Eye (tissue), 1 donor: ENCODE measurements around the gene BMP7.
"Not testable (repeated sequence)": the region's sequence is repeated elsewhere in the genome, so short reads cannot be mapped to it uniquely, and the experiment has no call there.

Experiments
- DNase-seq: peaks from one replicate; pipeline ENCODE4 v3.0.0-alpha.2; 2015

The BMP7 gene

DNA sequence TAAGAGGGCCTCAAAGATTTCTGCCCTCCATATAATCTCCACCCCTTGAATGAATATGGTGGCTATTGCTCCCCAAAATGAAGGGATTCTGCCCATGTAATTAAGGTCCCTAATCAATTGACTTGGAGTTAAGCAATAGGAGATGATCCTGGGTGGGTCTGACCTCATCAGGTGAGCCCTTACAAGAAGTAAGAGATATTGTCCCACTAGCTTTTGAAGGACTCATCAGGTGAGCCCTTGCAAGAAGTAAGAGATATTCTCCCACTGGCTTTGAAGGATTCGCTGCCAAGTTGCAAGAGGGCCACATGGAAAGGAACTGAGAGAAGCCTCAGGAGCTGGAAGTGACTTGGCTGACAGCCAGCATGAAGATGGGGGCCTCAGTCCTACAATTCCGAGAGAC lies 103.4 kb downstream of the BMP7 start:
- DNase-seq, result no peak

- no peak for DNase-seq
Measured at GRCh38 chr20:57162362-57162652, 104.1 kb downstream of the BMP7 start.

DNA sequence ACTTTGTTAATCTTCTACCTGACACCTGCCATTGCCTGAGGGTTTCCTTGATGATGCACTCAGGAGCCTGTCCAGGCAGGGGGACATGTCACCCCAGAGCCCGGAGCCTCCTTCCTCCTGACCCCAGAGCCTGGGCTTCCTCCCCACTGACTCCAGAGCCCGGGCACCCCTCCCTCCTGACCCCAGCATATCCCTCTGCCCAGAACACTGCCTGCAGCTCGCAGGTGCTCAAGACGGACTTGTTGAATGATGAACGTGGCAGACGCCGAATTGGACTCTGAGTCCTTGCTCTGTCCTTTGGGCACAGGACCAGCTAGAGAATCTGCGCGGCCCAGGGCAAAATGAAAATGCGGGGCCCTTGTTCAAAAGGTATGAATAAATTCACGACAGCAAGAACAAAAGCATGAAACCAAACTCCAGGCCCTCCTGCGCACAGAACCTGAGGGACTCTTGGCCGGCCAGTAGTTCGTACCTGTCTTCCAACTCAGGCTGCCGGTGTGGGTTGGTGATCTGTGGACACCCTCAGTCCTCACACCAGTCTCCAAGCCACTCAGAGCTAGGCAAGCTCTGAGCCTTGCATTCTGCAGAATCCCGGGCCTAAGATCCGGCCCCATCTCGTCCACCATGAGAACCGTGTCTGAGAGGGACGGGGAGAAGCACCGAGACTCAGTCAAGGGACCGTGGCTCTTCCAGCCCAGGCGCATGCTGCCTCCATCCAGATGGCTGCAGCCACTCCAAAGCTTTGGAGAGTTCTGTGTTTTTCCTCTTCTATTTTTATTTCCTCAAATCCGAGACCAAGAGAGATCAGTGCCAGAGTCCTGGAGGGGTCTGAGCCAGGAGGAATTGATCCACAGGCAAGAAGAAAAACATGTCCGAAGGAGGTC lies 104.7 kb downstream of the BMP7 start:
- DNase-seq, result no peak

GRCh38 chr20:57160985-57161384 lies 105.5 kb downstream of the BMP7 start:
- DNase-seq, result no peak

DNA sequence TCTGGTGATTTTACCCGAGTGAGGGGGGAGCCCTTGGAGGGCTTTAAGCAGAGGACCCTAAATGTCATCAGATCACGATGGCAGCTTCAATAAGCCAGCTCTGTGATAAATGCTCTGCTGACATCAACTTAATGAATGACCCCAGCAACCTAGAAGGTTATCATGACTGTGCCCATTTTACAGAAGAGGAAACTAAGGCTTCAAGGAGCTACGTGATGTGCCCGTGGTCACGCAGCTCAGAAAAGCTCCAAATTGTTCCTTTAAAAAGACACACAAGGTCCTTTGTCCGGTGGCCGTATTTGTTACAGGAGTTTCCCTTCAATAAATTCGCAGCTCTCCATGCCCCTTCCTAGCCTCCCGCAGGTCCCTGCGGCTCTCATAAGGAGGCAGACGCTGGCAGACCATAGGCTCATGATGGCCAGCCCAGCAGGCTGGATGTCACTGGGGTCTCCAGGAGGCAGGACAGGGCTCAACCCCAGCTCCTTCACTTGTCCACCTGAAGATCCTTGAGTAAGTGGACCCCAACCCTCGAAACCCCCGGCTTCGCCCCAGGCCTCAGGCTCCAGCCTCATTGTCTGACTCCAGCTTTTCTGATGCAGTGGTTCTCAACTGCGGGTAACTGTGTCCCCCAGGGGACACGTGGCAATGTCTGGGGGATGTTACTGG lies 106.4 kb downstream of the BMP7 start:
- DNase-seq, result no peak

DNA sequence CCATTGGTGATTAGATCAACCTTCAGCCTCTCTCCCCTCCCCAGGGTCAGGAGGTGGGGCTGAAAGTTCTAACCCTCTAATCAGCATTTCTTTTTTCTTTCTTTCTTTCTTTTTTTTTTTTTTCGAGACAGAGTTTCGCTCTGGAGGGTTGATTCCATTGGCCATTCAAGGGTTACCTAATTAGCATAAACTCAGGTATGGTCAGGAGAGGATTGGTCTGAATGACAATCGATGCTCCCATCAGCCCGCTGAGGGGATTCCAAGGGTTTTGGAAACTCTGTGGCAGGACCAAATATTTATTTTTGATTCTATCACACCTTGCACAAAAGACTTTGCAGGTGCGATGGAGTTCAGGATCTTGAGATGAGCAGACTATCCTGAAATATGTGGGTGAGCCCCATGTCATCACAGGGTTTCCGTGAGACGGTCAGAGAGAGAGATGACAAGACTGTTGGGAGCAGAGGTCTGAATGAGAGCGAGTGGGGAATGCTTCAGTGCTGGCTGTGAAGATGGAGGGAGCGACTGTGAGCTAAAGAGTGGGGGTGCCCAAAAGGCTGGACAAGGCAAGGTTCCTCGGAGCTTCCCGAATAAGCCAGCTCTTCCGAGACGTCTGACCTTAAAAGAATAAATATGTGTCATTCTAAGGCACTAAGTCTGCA lies 107.1 kb downstream of the BMP7 start:
- DNase-seq, result no peak

DNA sequence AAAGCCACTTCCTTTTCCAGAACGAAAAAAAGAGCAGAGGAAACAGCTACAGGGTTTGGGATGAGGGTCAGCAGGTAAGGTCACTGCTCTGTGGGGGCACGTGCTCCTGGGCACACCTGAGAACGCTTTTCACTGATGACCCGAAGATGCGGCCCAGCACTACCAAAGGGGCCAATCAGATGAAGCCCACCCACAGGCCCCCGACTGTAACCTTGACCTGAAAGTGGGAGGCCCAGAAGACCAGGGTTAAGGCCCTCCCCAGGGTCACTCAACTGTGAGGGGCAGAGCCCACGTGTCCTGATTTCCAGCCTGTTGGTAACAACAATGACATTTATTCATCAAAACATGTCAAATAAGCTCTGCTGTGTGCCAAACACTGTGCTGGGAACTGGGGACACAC lies 108.0 kb downstream of the BMP7 start:
- no peak for DNase-seq

GRCh38 chr20:57157787-57158186 lies 108.7 kb downstream of the BMP7 start:
- not testable (repeated sequence) for DNase-seq

DNA sequence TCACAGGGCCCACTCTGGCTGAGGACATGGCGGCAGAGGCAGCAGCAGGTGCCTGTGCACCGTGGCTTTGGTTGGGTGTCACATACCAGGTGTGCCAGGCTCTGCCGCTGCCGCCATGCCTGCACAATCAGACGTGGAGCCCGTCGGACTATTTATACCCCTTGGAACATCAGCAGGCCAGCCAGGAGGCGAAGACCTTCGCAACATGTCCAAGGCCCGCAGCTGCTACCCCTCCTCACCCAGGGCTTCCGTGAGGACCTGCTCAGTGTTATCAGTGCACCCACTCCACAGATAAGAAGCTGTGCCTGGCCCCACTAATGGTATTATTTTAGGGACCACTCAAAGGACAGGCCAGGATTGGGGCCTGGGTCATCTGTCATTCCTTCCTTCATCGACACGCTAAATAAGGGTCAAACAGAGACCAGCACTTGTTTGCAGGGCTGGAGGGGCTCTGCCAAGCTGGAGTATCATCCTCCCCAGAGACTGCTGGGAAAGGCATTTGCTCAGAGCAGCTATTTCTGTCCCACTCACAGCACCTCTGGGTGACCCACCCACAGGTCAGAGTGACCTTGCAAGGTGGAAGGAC lies 109.2 kb downstream of the BMP7 start:
- DNase-seq, result no peak

- no peak for DNase-seq
Measured at GRCh38 chr20:57156011-57156729, 110.3 kb downstream of the BMP7 start.

DNA sequence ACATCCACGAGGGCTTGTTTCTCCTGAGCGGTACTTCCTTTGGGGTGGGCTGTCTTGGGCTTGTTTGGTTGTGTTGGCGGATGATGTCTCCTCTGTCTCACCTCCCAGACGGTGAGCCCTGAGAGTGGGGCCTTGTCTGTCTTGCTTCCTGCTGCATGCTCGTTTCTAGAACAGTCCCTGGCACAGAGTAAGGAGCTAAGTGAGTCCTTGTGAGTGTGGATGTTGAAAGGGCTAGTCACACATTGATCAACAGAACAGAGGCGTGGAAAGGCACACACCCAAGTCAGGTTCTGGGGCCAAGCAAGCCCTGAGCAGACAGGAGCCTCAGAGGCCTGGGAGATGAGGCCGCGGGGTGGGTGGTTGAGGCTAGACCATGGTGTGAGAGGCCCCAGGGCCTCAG lies 111.0 kb downstream of the BMP7 start:
- DNase-seq, result no peak

DNA sequence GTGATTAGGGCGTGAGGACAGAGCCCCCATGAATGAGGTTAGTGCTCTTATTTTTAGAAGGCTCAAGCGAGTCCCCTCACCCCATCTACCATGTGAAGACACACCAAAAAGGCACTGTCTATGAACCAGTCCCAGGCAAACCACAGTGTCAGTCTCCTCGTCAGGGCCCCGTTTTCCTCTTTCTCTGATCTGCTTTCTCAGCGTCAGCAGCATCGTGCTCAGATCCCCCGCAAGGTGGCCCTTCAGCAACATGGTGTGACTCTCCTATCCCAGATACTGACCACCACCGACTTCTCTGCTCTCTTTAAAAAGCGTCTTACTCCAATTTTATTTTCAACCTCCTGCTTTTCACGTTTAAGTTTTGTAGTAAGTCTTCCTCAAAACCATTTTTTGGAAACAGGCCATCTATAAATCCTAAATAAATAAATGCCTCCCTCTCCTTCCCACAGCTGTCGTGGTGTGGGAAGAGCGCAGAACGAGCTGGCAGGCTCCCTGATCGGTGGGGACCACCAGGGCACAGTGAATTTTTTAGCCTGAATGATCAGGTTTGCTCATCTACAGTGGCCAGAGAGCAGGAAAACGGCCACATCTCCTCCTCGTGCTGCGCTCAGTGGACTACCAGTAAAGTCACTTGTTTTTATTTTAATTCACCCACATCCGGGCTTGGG lies 113.1 kb downstream of the BMP7 start:
- peak; percentile 33 for DNase-seq

GRCh38 chr20:57152557-57152956 lies 113.9 kb downstream of the BMP7 start:
- no peak for DNase-seq

DNA sequence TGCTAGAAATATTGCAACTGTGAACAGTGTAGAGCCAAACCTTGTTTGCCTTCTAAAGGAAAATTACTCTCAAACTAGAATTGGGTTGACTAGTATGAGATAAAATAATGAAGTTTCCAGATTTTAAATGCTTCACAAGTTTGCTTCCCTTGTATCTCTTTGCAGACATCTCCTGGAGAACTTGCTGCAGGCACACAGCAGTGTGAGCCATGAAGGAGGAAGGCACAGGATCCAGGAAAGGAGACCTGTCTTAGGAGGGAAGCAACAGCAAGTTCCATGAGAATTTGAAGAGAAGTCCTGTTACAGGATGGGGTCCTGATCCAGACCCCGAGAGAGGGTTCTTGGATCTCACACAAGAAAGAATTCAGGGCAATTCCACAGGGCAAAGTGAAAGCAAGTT lies 115.9 kb downstream of the BMP7 start:
- DNase-seq, result no peak

- no peak for DNase-seq
Measured at GRCh38 chr20:57148263-57148662, 118.2 kb downstream of the BMP7 start.

GRCh38 chr20:57147185-57147584 lies 119.3 kb downstream of the BMP7 start:
- DNase-seq, result no peak

DNA sequence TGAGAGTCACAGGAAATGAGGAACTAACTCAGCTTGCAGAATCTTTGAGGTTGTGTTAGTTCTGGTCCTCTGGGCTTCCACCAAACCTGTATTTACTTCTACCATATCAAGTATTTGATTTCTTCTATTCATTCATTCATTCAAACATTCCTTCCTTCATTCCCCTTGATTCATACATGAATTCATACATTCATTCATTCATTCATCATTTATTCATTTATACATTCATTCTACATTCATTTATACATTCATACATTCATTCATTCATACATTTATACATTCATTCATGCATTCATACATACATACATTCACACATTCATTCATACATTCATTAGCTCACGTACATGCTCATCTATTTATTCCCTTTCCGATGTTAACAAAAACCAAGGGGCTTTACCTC lies 120.3 kb downstream of the BMP7 start:
- no peak for DNase-seq

DNA sequence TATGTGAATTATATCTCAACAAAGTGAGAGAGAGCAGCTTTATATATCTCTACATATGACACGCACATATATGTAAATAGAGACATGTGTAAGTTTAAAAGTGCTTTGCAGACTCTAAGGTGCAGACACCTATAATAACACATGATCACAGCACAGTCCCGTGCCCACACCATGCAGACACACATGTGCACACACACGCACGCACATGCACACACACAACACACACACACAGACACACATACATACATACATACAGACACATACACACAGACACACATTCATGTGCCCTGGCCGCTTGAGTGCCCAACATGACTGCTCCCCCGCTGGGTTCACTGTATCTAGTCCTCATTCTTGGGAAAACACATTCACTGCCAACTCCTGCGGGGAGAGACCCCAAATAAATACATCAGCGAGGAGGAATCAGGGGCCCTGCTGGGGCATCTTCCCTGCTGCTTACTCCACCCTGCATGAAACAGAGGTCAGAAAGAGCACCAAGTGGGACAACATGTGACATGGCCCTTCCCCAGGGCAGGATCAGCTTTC lies 121.3 kb downstream of the BMP7 start:
- no peak for DNase-seq

GRCh38 chr20:57143173-57143572 lies 123.3 kb downstream of the BMP7 start:
- no peak for DNase-seq

DNA sequence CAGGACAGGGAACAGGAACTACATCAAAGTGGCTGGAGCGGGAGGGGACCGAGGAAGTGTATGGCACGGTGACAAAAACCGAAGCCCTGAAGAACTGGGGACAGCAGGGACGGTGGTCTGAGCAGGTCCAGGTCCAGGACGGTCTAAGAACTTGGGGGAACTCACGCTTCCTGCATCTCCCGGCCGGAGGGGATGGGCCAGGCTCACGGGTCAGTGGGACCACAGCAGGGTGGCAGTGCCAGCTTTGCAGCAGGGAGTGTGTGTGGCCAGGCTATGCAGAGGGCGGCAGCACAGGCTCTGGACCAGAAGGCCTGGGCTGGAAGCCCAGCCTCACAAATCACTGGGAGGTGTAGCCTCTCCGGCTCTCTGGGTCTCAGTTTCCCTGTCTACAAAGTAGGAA lies 123.8 kb downstream of the BMP7 start:
- DNase-seq, result no peak

- DNase-seq, result no peak
Measured at GRCh38 chr20:57141492-57141891, 124.9 kb downstream of the BMP7 start.

GRCh38 chr20:57140416-57140965 lies 126.0 kb downstream of the BMP7 start:
- no peak for DNase-seq
